ENCODE results near the gene S1PR4. TPM values are rescaled to one million over a fixed set of nuclear protein-coding genes. Genes with fewer than 3 reads are reported as not detected.

Gene S1PR4
- total RNA-seq, 4 donors from 2014 or later, result 0.53 to 4.2 (median 1.9) TPM

- intact Hi-C loops (cut with DNase I), result no loop called here
- no peaks in the 10 kb centered on the region for H3K9me3 ChIP-seq
- H3K27me3 ChIP-seq, result peaks cover 0 to 97% (median 10%) of the 10 kb centered on the region in 4 donors
- DNase-seq, result no peak
- TF ChIP-seq CTCF (IDR thresholded peaks at IDR 0.05), result no peak
- no peak for TF ChIP-seq POLR2A (IDR thresholded peaks at IDR 0.05)
- H3K4me3 ChIP-seq, result no peak overlapping the region
- no peak overlapping the region for H3K27ac ChIP-seq
- H3K4me1 ChIP-seq, result peaks cover 0 to 9% (median 0%) of the 10 kb centered on the region in 3 donors
- no peaks in the 10 kb centered on the region for H3K36me3 ChIP-seq
- WGBS, 2 donors, result 56 to 59% methylated on average over 6 to 8 of the region's 9 CpGs
Observed at GRCh38 chr19:3229346-3229743, 50.8 kb downstream of the S1PR4 start.

Other genes starting within 250 kb of the S1PR4 start
- 1 to 10 TPM; 3.1 to 5.9 (median 4.5) TPM for gene ZNF77, start 233.8 kb upstream of the S1PR4 start, total RNA-seq
- gene TLE6, start 201.2 kb upstream of the S1PR4 start, total RNA-seq, result 1 to 10 TPM in 2 of 4 donors, under 1 TPM in 1, not detected in 1; 0.59 to 3.3 (median 1.9) TPM
- 10 to 100 TPM in 1 of 4 donors, 1 to 10 TPM in 3; 5.4 to 22.7 (median 7.6) TPM for gene TLE2, start 149.5 kb upstream of the S1PR4 start, total RNA-seq
- gene TLE5, start 116.3 kb upstream of the S1PR4 start, total RNA-seq, result 100 to 1,000 TPM; 141 to 433 (median 298) TPM
- gene GNA11, start 84.4 kb upstream of the S1PR4 start, total RNA-seq, result 10 to 100 TPM; 21.2 to 39.7 (median 34.0) TPM
- gene GNA15, start 42.7 kb upstream of the S1PR4 start, total RNA-seq, result 100 to 1,000 TPM in 3 of 4 donors, 10 to 100 TPM in 1; 72.7 to 186 (median 132) TPM
- gene NCLN, start 7.2 kb downstream of the S1PR4 start, total RNA-seq, result 10 to 100 TPM; 27.3 to 59.6 (median 40.8) TPM
- gene CELF5, start 45.9 kb downstream of the S1PR4 start, total RNA-seq, result not detected
- 10 to 100 TPM; 40.8 to 80.9 (median 61.0) TPM for gene NFIC, start 187.8 kb downstream of the S1PR4 start, total RNA-seq